Activated CD8-positive, alpha-beta memory T cell treated with anti-CD3 and anti-CD28 coated beads for 36 hours (primary cell): ENCODE results near the gene DCC. TPM values are rescaled to one million over a fixed set of nuclear protein-coding genes. Genes with fewer than 3 reads are reported as not detected.

Experiments
- CTCF ChIA-PET: fragments of 350-600 bp; sonication (Branson Sonifier 250); formaldehyde crosslinking; loops from one replicate; lab custom pipeline; 2021; ENCODE audit warnings: antibody characterized with exemption; lab: Charles Lee
- POLR2A ChIA-PET: fragments of 350-600 bp; sonication (Branson Sonifier 250); formaldehyde crosslinking; loops from one replicate; lab custom pipeline; 2021; ENCODE audit warnings: antibody characterized with exemption; lab: Charles Lee
- total RNA-seq, 2 experiments: library from RNA; stranded (reverse); gene quantifications; one replicate each; pipeline ENCODE4 v1.2.3, GENCODE V29; 2021

Gene DCC
- total RNA-seq, 2 experiments from 2014 or later, result not detected

GRCh38 chr18:52468496-52468895 is 128.5 kb downstream of the DCC start:
- ChIA-PET CTCF (no interaction called here), POLR2A (no interaction called here)

- CTCF ChIA-PET, result no interaction called here
- POLR2A ChIA-PET, result no interaction called here
Measured at GRCh38 chr18:52475325-52475724, 135.3 kb downstream of the DCC start.

DNA sequence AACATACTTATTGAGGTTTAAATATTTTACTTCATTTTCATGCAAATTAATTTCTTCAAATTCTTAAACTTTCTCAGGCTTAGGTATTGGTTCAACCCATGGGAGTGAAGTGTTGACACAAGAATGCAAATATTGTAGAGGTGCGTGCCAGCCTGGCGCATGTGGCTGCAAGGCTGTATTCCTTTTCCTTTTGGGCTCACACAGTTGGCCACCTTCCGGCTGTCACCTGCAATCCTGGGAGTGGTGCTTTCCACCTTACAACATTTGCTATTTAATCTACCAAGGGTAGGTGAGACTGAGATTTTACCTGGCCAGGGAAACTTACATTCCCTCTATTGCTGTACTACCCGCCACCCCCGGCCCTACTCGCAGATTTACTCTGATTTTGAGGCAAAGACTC is 141.1 kb downstream of the DCC start:
- ChIA-PET POLR2A (no interaction called here), CTCF (no interaction called here)

- POLR2A ChIA-PET, result no interaction called here
- CTCF ChIA-PET, result no interaction called here
Measured at GRCh38 chr18:52484977-52485376, 145.0 kb downstream of the DCC start.

DNA sequence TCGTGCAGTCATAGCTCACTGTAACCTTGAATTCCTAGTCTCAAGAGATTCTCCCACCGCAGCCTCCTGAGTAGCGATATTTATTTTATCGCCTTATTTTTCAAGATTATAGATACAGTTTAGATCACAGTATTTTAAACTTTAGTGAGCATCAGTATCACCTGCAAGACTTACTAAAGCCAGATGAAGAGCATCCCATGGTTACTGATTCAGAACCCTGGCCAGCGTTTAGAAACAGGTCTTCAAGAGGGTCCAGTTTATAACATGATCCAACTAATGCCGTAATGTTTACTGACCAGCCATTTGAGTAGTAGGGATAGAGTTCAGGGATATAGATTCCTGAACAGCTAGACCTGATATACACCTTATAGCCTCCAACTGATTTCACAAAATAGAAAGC is 146.1 kb downstream of the DCC start:
- CTCF ChIA-PET, result no interaction called here
- POLR2A ChIA-PET, result no interaction called here

DNA sequence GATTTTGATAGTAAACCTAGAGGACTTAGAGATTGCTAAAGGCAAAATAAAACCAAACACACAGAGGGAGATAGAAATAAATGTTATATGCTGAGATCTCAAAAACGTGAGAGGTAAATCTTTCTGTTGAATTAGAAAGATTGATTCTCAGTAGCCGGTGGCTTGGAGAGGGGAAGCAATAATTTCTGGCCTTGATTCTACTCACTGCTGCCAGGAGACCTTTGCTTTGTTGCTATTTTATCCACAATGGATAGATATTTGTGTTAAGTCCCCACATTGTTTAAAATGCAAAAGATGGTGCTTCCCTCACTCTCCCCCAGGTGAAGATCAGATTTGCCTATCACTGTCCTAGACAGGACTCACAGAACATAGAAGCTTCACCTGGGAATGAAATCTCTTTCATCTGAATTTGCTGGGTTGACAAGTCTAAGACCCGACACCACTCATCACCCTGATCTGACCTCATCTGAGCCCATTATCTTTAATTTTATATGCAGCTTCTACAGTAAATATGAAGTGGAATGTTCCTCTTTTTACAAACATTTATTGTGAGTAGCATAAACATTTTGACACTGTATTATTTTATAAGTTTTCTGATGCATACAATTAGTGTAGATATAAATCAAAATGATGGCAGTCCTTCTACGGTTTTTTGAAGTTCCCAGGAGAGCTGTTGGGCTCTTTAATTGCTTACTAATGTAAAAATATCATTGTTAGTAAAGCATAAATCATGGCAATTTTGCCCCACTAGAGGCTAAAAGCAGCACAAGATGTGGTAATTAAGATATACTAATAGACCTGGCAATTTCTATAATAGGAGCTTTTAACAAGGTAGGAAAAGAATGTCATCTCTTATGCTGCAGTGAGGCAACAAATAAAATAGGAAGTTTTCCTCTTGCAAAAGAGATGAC is 149.7 kb downstream of the DCC start:
- ChIA-PET POLR2A (no interaction called here), CTCF (no interaction called here)

GRCh38 chr18:52496426-52496825 is 156.4 kb downstream of the DCC start:
- CTCF ChIA-PET, result no interaction called here
- POLR2A ChIA-PET, result no interaction called here

- ChIA-PET CTCF (no interaction called here), POLR2A (no interaction called here)
Measured at GRCh38 chr18:52499016-52499415, 159.0 kb downstream of the DCC start.

GRCh38 chr18:52499644-52500043 is 159.6 kb downstream of the DCC start:
- ChIA-PET POLR2A (no interaction called here), CTCF (no interaction called here)

DNA sequence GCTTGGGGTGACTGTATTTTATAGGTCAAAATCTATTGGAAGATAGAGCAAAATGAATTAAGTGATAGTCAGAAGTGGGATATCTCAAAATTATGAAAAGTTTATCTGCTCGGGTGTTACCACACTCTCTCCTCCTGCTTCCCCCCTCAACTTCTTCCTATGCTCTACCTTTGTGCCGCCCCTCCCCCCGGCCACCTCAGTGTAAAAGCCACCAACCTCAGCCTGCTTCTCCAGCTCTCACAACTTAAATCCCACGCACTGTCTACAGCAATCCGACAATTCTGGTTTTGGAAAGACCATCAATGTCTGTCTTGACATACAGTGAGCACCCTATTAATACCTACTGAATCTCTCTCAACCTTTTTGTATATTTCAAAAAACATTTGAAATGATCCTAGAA is 164.6 kb downstream of the DCC start:
- POLR2A ChIA-PET, result no interaction called here

GRCh38 chr18:52510139-52510538 is 170.1 kb downstream of the DCC start:
- POLR2A ChIA-PET, result no interaction called here
- CTCF ChIA-PET, result interaction anchor here (0.6 kb wide), 1 partner anchor 26 kb away, joined by 3 read pairs; no protein-coding TSS in a partner anchor

More for the DNA sequence above, 164.6 kb downstream of the DCC start:
- CTCF ChIA-PET, result no interaction called here

DNA sequence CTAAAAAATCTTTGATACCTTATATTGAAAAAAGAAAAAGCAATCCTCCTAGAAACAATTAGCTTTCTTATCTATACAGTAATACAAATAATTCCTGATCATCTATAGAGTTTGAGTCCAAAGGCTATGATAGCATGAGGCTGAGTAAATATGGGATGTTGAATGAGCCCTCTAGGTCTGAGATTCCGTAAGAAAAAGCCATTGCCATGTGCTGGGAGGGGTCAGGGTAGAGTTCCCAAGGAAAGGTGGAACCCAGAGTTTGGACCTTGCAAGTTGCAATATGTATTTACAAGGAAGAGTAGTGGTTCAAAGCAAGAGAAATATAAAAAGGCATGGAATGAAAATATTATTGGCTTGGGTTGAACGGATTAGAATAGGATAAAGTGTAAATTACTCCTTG is 178.1 kb downstream of the DCC start:
- POLR2A ChIA-PET, result no interaction called here
- CTCF ChIA-PET, result no interaction called here

DNA sequence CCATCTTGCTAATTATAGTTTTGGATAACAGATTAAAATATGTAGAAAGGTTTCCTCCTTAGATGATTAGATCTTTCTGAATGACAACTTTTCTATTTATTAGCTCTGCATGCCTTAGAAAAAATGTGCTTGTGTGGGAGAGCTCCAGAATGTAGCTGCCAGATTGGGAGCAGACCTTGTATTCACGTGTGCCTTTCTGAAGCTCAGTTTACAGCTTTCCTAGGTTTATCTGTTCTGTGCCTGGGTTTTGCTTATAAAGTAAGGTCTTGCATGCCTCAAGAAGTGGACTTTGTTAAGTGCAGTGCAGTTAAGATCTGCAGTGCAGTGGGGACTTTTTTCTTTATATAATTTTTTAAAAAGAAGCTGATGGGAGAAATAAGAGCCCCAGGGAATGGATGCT is 179.0 kb downstream of the DCC start:
- CTCF ChIA-PET, result no interaction called here
- POLR2A ChIA-PET, result no interaction called here

DNA sequence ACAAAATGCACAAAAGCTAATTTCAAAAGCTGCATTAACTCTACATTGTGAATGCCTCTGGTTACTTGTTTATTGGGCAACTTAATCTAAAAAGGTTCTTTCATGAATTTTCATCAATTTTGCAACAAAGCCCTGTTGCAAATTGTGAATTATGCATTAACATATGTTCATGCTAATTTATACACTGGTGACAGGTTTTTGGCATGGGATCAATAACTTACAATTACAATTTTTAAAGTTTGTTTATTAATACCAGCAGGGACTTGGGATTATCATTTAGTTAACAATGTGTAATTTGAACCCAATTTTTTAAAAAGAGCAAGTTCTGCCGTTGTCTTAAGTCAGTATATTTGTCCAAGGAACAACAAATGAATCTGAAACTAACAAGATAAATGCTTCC is 183.6 kb downstream of the DCC start:
- ChIA-PET POLR2A (no interaction called here), CTCF (no interaction called here)

GRCh38 chr18:52531836-52532235 is 191.8 kb downstream of the DCC start:
- ChIA-PET CTCF (no interaction called here), POLR2A (no interaction called here)

- ChIA-PET POLR2A (no interaction called here), CTCF (no interaction called here)
Measured at GRCh38 chr18:52536039-52536438, 196.0 kb downstream of the DCC start.

- POLR2A ChIA-PET, result no interaction called here
- CTCF ChIA-PET, result no interaction called here
Measured at GRCh38 chr18:52537261-52537660, 197.3 kb downstream of the DCC start.

GRCh38 chr18:52541056-52541455 is 201.1 kb downstream of the DCC start:
- ChIA-PET POLR2A (no interaction called here), CTCF (no interaction called here)

DNA sequence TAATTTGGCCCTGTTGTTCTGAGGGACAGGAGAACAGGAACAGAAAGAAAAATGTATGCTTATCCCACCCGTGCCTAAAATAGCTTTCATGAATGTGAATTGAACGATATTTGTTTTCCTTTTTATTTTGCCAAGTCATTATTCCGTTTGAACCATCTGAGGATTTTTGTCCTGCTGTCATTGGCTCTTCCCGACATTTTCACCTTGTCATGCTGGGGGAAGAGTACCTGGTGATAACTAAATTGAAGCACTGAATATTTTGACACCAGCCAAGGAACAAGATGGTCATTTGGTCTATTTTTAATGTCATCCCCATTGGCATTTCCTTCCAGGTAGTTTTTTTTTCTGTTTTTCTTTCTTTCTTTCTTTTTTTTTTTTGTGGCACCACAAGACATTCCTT is 204.1 kb downstream of the DCC start:
- ChIA-PET CTCF (no interaction called here), POLR2A (no interaction called here)

DNA sequence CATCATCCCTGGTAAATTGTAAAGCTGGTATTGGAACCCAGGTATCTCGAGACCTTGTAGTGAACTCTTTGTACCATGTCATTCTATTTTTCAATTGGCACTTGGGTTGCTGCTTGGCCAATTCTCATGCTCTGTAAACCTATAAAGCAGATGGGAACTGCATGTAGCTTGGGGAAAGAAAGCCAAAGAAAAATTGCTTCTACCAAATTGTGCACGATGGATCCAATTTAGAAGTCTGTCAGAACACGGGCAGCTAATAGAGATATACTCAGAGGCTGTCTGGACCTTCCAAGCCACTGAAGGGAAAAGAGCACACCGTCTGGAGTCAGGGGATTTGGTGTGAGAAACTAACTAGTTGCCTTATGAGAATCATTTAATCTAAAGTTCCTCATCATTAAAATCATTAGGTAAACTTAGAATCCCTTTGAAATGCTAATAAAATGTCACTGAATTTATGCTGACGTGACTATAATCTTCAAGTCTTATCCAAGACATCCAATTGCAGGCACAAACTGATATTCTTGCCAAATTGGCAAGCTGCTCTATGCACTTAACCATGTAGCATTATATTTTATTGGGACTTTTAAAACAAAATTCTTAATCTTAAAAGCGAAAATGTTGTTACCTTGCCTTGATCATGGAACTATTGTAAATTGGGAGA is 206.8 kb downstream of the DCC start:
- ChIA-PET CTCF (no interaction called here), POLR2A (no interaction called here)

- ChIA-PET CTCF (no interaction called here), POLR2A (no interaction called here)
Measured at GRCh38 chr18:52553441-52553840, 213.4 kb downstream of the DCC start.
